ENCODE data around the gene PACC1. TPM values are rescaled to one million over a fixed set of nuclear protein-coding genes. Genes with fewer than 3 reads are reported as not detected.
"Not testable (repeated sequence)": the region's sequence is repeated elsewhere in the genome, so short reads cannot be mapped to it uniquely, and the experiment has no call there.

PACC1 gene
- total RNA-seq, 1 donor from 2014 or later, result 3.2 TPM

GRCh38 chr1:212397171-212397570, 17.5 kb downstream of the PACC1 start:
- no peak for DNase-seq (ENCODE audit: low read depth in 2 of 2)

GRCh38 chr1:212396638-212397037, 18.0 kb downstream of the PACC1 start:
- no peak for DNase-seq (ENCODE audit: low read depth in 2 of 2)

GRCh38 chr1:212395678-212396437, 18.8 kb downstream of the PACC1 start:
- not testable (repeated sequence) for DNase-seq (ENCODE audit: low read depth in 2 of 2)

- no peak for DNase-seq (ENCODE audit: low read depth in 2 of 2)
Observed at GRCh38 chr1:212388985-212389716, 25.5 kb downstream of the PACC1 start.

- DNase-seq (ENCODE audit: low read depth in 2 of 2), result no peak
Observed at GRCh38 chr1:212386029-212386428, 28.7 kb downstream of the PACC1 start.

GRCh38 chr1:212381397-212382035, 33.2 kb downstream of the PACC1 start:
- no peak for DNase-seq (ENCODE audit: low read depth in 2 of 2)

- DNase-seq (ENCODE audit: low read depth in 2 of 2), result no peak
Observed at GRCh38 chr1:212379366-212379765, 35.3 kb downstream of the PACC1 start.

GRCh38 chr1:212377644-212378043, 37.0 kb downstream of the PACC1 start:
- DNase-seq (ENCODE audit: low read depth in 2 of 2), result no peak

- no peak for DNase-seq (ENCODE audit: low read depth in 2 of 2)
Observed at GRCh38 chr1:212375986-212376385, 38.7 kb downstream of the PACC1 start.

GRCh38 chr1:212368073-212368484, 46.6 kb downstream of the PACC1 start:
- peak; percentile 82 to 85 for DNase-seq (ENCODE audit: low read depth in 2 of 2)

GRCh38 chr1:212367474-212368072, 47.1 kb downstream of the PACC1 start:
- DNase-seq (ENCODE audit: low read depth in 2 of 2), result no peak

- DNase-seq (ENCODE audit: low read depth in 2 of 2), result peak in 1 of 2 donors; percentile 23
Observed at GRCh38 chr1:212366901-212367300, 47.8 kb downstream of the PACC1 start.

GRCh38 chr1:212364985-212365384, 49.7 kb downstream of the PACC1 start:
- no peak for DNase-seq (ENCODE audit: low read depth in 2 of 2)

- DNase-seq (ENCODE audit: low read depth in 2 of 2), result no peak
Observed at GRCh38 chr1:212359794-212360479, 54.7 kb downstream of the PACC1 start.

GRCh38 chr1:212355230-212355969, 59.3 kb downstream of the PACC1 start:
- no peak for DNase-seq (ENCODE audit: low read depth in 2 of 2)

- no peak for DNase-seq (ENCODE audit: low read depth in 2 of 2)
Observed at GRCh38 chr1:212354464-212354863, 60.2 kb downstream of the PACC1 start.

- DNase-seq (ENCODE audit: low read depth in 2 of 2), result no peak
Observed at GRCh38 chr1:212353181-212353580, 61.5 kb downstream of the PACC1 start.

- no peak for DNase-seq (ENCODE audit: low read depth in 2 of 2)
Observed at GRCh38 chr1:212351588-212352362, 62.9 kb downstream of the PACC1 start.

GRCh38 chr1:212346601-212347000, 68.1 kb downstream of the PACC1 start:
- no peak for DNase-seq (ENCODE audit: low read depth in 2 of 2)

- no peak for DNase-seq (ENCODE audit: low read depth in 2 of 2)
Observed at GRCh38 chr1:212344905-212345304, 69.8 kb downstream of the PACC1 start.

Measured in lung microvascular endothelial cell (primary cell).